ENCODE results near the gene TDRD3. TPM values are rescaled to one million over a fixed set of nuclear protein-coding genes. Genes with fewer than 3 reads are reported as not detected.

TDRD3 gene
- total RNA-seq, 1 experiment from 2014 or later: 21.4 TPM

Other genes with a start within 250 kb of the TDRD3 start
- gene DIAPH3, start 233.3 kb upstream of the TDRD3 start, total RNA-seq (2022): 21.2 and 34.7 TPM in 2 replicates